Caco-2 (cell line): ENCODE data around the gene ERCC5. TPM values are rescaled to one million over a fixed set of nuclear protein-coding genes. Genes with fewer than 3 reads are reported as not detected.

Experiments
- BruUV-seq: library from RNA; stranded (reverse); fragments of 400-500 nt; replicated peaks from 2 replicates; lab custom pipeline; 2021; lab: Mats Ljungman, UMichigan
- CTCF ChIA-PET: fragments of 300-600 bp; sonication (Branson Sonifier 250); formaldehyde crosslinking; loops from one replicate; lab custom pipeline; 2022; ENCODE audit warnings: antibody characterized with exemption; lab: Charles Lee
- POLR2A ChIA-PET: fragments of 300-600 bp; sonication (Branson Sonifier 250); formaldehyde crosslinking; loops from one replicate; lab custom pipeline; 2022; ENCODE audit warnings: antibody characterized with exemption; lab: Charles Lee
- DNase-seq, 2 experiments: peaks; one replicate each; pipeline versions ENCODE4 v3.0.0 to v3.0.0-alpha.2; 2020 to 2022
- H3K27me3 ChIP-seq: replicated peaks from 2 replicates; pipeline ENCODE4 v1.6.0; 2011; ENCODE audit warnings: low read length; ENCODE audit not compliant: control insufficient read depth, insufficient read depth
- H3K36me3 ChIP-seq: 2 replicates; pipeline ENCODE4 v1.5.1; 2011; ENCODE audit warnings: low read length; ENCODE audit not compliant: control insufficient read depth, insufficient read depth
- H3K4me1 ChIP-seq: fragments of 250-450 bp; sonication (Bioruptor Pico); 2 replicates; pipeline ENCODE4 v1.5.1; 2020; ENCODE audit warnings: mild to moderate bottlenecking
- H3K4me3 ChIP-seq: 2 replicates; pipeline ENCODE4 v1.5.1; 2011; ENCODE audit warnings: low read depth, mild to moderate bottlenecking, control low read depth, low read length
- H3K9me3 ChIP-seq: fragments of 250-450 bp; sonication (Bioruptor Pico); 2 replicates; pipeline ENCODE4 v1.5.1; 2020; ENCODE audit warnings: mild to moderate bottlenecking, moderate library complexity
- H3K27ac Mint-ChIP-seq: one replicate; pipeline ENCODE4 v1.8.0; 2022; ENCODE audit warnings: mixed read lengths; ENCODE audit not compliant: unreplicated experiment
- H3K27me3 Mint-ChIP-seq: one replicate; pipeline ENCODE4 v1.8.0; 2022; ENCODE audit warnings: mixed read lengths; ENCODE audit not compliant: insufficient read depth, unreplicated experiment
- H3K36me3 Mint-ChIP-seq: one replicate; pipeline ENCODE4 v1.8.0; 2022; ENCODE audit warnings: mild to moderate bottlenecking, mixed read lengths; ENCODE audit not compliant: insufficient read depth, unreplicated experiment
- H3K4me1 Mint-ChIP-seq: one replicate; pipeline ENCODE4 v1.8.0; 2022; ENCODE audit warnings: low read depth, mixed read lengths; ENCODE audit not compliant: unreplicated experiment
- H3K4me3 Mint-ChIP-seq: one replicate; pipeline ENCODE4 v1.8.0; 2022; ENCODE audit warnings: mild to moderate bottlenecking, moderate library complexity, mixed read lengths; ENCODE audit not compliant: unreplicated experiment
- H3K9me3 Mint-ChIP-seq: one replicate; pipeline ENCODE4 v1.8.0; 2022; ENCODE audit warnings: mixed read lengths; ENCODE audit not compliant: unreplicated experiment
- intact Hi-C: fragments of 100-400 bp; cut with micrococcal nuclease; formaldehyde crosslinking; loops from one replicate; pipeline ENCODE4 v1.10.0; 2022; ENCODE audit not compliant: unreplicated experiment
- total RNA-seq: library from RNA; stranded (reverse); gene quantifications from 2 replicates; pipeline ENCODE4 v1.2.3, GENCODE V29; 2022
- TF ChIP-seq, protein P1 (sequence below), 2 experiments: fragments of 200-600 bp in 1 of 2; IDR thresholded peaks; 1 replicate in 1 of 2; 2 replicates in 1 of 2; pipeline versions ENCODE4 v1.5.1 to v1.8.0; 2011 to 2022; ENCODE audit warnings: antibody characterized with exemption in 1 of 2, control low read depth in 1 of 2, inconsistent platforms in 1 of 2, low read depth in 1 of 2, low read length in 1 of 2, mild to moderate bottlenecking in 1 of 2, moderate library complexity in 1 of 2; ENCODE audit not compliant: insufficient read depth in 1 of 2, severe bottlenecking in 1 of 2, unreplicated experiment in 1 of 2

ERCC5 gene
- total RNA-seq, 1 experiment from 2014 or later, result 31.4 TPM

DNA sequence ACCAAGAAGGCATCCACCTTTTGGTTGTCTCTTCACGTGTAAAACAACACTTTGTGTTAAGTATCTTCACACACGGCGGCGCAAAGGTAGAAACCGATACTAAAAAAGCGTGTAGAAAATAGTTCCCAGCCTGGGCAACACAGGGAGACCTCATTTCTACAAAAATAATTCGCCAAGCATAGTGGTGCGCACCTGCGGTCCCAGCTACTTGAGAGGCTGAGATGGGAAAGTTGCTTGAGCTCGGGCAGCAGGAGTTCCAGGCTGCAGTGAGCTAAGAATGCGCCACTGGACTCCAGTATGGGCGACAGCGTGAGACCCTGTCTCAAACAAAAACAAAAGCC is 573 bp upstream of the ERCC5 start:
- TSS peak; percentile 96 for BruUV-seq

DNA sequence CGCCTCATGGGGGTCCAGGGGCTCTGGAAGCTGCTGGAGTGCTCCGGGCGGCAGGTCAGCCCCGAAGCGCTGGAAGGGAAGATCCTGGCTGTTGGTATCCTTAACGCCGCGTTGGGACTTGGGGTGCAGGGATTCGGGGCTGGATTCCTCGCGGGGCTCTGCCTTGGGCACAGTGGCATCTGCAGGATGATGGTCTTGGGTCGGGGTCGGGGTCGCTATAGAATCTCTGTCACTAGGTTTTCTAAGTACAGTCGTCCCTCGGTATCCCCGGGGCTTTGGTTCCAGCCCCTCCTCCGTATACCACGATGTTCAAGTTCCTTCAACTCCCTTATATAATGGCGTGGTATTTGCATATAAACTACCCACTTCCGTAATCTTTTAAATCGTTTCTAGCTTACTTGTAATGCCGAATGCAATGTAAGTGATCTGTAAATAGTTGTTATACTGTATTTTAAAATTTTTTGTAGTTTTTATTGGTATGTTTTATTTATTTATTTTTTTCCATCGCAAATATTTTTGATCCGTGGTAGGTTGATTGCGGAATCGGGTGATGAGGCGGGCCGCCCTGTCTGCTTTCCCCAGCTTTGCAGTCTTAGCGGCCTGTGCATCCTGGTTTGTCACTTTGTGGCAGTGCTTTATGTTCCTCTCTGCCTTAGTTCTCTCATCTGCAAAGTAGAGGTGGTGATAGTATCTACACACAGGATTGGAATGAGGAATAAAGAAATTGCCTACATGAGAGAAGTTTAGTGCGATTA is 606 bp downstream of the ERCC5 start:
- TF ChIP-seq, protein P1, sequence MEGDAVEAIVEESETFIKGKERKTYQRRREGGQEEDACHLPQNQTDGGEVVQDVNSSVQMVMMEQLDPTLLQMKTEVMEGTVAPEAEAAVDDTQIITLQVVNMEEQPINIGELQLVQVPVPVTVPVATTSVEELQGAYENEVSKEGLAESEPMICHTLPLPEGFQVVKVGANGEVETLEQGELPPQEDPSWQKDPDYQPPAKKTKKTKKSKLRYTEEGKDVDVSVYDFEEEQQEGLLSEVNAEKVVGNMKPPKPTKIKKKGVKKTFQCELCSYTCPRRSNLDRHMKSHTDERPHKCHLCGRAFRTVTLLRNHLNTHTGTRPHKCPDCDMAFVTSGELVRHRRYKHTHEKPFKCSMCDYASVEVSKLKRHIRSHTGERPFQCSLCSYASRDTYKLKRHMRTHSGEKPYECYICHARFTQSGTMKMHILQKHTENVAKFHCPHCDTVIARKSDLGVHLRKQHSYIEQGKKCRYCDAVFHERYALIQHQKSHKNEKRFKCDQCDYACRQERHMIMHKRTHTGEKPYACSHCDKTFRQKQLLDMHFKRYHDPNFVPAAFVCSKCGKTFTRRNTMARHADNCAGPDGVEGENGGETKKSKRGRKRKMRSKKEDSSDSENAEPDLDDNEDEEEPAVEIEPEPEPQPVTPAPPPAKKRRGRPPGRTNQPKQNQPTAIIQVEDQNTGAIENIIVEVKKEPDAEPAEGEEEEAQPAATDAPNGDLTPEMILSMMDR (IDR thresholded peaks at IDR 0.05; ENCODE audit: insufficient read depth in 1 of 2, low read depth in 1 of 2, low read length in 1 of 2, severe bottlenecking in 1 of 2, unreplicated experiment in 1 of 2), result no peak
- Histone ChIP-seq H3K36me3 (no peaks in the 10 kb centered on the region), H3K27me3 (no peaks in the 10 kb centered on the region), H3K4me1 (no peaks in the 10 kb centered on the region), H3K9me3 (no peaks in the 10 kb centered on the region), H3K4me3 (peak overlapping the region; percentile 70)
- H3K27me3 Mint-ChIP-seq, result no peaks in the 10 kb centered on the region
- H3K4me1 Mint-ChIP-seq, result no peaks in the 10 kb centered on the region
- peak in 1 of 2 experiments; percentile 34 for DNase-seq
- ChIA-PET CTCF (interaction anchor here (0.6 to 1.8 kb wide), 7 partner anchors 46 to 294 kb away, joined by 3 to 13 read pairs (median 5); partner anchors contain the start of gene TEX30), POLR2A (interaction anchor here (1.0 to 1.6 kb wide), 4 partner anchors 46 to 250 kb away, joined by 3 to 12 read pairs (median 10); partner anchors contain the start of genes TEX30 and TPP2)
- intact Hi-C loops, result loop anchor here (1.0 to 5.0 kb wide), 7 partner anchors 46 to 384 kb away; partner anchors contain the start of gene TEX30
- H3K4me3 Mint-ChIP-seq, result peak overlapping the region; percentile 77
- TSS peak; percentile 42 for BruUV-seq
- peaks cover 9% of the 10 kb centered on the region for H3K36me3 Mint-ChIP-seq
- H3K27ac Mint-ChIP-seq, result peak overlapping the region; percentile 92
- H3K9me3 Mint-ChIP-seq, result no peaks in the 10 kb centered on the region

More for the DNA sequence above, 573 bp upstream of the ERCC5 start:
- Mint-ChIP-seq H3K36me3 (peaks cover 9% of the 10 kb centered on the region), H3K9me3 (no peaks in the 10 kb centered on the region), H3K4me3 (peak overlapping the region; percentile 77), H3K27ac (peak overlapping the region; percentile 92), H3K4me1 (no peaks in the 10 kb centered on the region), H3K27me3 (no peaks in the 10 kb centered on the region)
- DNase-seq, result no peak
- H3K27me3 ChIP-seq, result no peaks in the 10 kb centered on the region
- H3K4me1 ChIP-seq, result no peaks in the 10 kb centered on the region
- H3K9me3 ChIP-seq, result no peaks in the 10 kb centered on the region
- H3K36me3 ChIP-seq, result no peaks in the 10 kb centered on the region
- H3K4me3 ChIP-seq, result peak overlapping the region; percentile 70
- ChIA-PET CTCF (interaction anchor here (0.7 to 1.8 kb wide), 6 partner anchors 45 to 264 kb away, joined by 3 to 13 read pairs (median 6); partner anchors contain the start of gene TEX30), POLR2A (interaction anchor here (1.0 to 1.6 kb wide), 4 partner anchors 44 to 249 kb away, joined by 3 to 12 read pairs (median 10); partner anchors contain the start of genes TEX30 and TPP2)
- TF ChIP-seq, protein P1 (IDR thresholded peaks at IDR 0.05; ENCODE audit: insufficient read depth in 1 of 2, low read depth in 1 of 2, low read length in 1 of 2, severe bottlenecking in 1 of 2, unreplicated experiment in 1 of 2), result no peak
- intact Hi-C loops, result loop anchor here (1.0 to 5.0 kb wide), 3 partner anchors 193 to 383 kb away; partner anchors contain the start of gene TPP2
